GM12873 (cell line): ENCODE data around the gene SH3RF1.

ENCODE experiments used
- TF ChIP-seq, protein P1 (sequence below): IDR thresholded peaks from 2 replicates; pipeline ENCODE4 v1.5.1; 2012; ENCODE audit warnings: low read depth, mild to moderate bottlenecking, moderate library complexity, low read length, control low read depth; ENCODE audit not compliant: insufficient read depth; ENCODE audit errors: missing control alignments

The SH3RF1 gene

DNA sequence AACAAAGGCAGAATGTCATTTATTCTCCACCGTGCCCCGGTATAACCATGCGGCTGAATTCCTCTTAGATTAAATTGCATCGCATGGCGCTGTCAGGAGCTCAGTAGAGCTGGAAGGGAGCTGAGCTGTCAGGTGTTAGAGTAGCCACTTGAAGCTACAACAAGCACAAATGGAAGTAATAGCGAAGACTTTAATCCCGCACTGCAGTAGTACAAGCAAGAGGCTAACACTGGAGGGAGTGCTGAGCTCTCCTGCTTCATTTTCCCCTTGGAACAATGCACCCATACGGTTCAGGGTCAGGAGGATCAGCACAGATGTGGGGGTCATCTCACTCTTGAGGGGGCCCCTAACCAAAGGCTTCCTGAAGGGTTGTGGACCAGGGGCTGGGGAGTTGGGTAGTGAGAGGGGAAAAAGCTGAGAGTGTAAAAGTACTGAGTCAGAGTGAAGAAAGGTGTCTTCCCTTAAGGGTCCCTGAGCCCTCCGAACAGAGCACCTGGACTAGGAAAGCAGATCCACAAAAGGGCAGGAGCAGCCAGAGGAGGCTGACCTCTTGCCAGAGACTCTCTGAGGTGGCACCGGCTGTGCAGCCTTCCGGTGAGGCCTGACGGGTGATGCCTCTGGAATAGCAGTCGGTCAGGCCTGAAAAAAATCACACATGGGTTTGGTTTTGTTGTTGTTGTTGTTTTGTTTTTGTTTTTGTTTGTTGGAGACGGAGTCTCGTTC is 224.7 kb downstream of the SH3RF1 start:
- TF ChIP-seq, protein P1, sequence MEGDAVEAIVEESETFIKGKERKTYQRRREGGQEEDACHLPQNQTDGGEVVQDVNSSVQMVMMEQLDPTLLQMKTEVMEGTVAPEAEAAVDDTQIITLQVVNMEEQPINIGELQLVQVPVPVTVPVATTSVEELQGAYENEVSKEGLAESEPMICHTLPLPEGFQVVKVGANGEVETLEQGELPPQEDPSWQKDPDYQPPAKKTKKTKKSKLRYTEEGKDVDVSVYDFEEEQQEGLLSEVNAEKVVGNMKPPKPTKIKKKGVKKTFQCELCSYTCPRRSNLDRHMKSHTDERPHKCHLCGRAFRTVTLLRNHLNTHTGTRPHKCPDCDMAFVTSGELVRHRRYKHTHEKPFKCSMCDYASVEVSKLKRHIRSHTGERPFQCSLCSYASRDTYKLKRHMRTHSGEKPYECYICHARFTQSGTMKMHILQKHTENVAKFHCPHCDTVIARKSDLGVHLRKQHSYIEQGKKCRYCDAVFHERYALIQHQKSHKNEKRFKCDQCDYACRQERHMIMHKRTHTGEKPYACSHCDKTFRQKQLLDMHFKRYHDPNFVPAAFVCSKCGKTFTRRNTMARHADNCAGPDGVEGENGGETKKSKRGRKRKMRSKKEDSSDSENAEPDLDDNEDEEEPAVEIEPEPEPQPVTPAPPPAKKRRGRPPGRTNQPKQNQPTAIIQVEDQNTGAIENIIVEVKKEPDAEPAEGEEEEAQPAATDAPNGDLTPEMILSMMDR = no peak

DNA sequence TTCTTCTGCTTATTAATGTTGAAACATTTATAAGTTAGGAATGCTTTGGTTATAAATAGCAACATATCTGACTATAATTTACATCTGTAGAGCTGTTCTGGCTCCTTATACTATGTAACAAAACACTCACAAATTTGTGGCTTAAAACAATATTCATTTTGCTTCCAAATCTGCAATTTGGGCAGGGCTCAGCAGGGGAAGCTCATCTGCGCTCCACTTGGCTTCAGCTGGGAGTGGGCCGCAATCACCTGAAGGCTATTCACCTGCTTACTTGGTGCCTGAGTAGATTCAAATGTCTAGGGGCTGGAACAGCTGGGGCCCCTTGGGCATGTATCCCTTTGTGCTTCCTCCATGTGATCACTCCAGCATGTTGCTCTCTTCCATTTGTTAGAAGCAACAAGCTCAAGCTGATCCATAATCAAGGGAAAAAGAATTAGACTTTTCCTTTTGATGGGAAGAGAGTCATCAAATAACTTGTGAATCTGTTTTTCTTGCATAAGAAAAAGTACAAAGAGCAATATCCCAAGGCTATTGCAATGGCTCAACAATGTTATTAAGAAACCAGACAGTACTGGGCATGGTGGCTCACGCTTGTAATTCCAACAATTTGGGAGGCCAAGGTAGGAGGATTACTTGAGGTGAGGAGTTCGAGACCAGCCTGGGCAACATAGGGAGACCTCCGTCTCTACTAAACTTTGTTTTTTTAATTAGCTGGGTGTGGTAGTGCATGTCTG is 225.9 kb downstream of the SH3RF1 start:
- TF ChIP-seq, protein P1 = no peak
